Measurements from ENCODE around the gene GGT1. TPM values are rescaled to one million over a fixed set of nuclear protein-coding genes. Genes with fewer than 3 reads are reported as not detected.
A peak's percentile ranks its signal among the peaks of the same experiment; 100 is the strongest.
"Not testable (repeated sequence)": the region's sequence is repeated elsewhere in the genome, so short reads cannot be mapped to it uniquely, and the experiment has no call there.

Gene GGT1
- total and polyA plus RNA-seq, 5 donors from 2014 or later: 12.9 to 23.4 (median 16.8) TPM

- not testable (repeated sequence) for H3K36me3 Mint-ChIP-seq; ATAC-seq (ENCODE audit: low read depth in 2 of 2); DNase-seq; H3K9me3 Mint-ChIP-seq; H3K27ac ChIP-seq (ENCODE audit: insufficient read depth, low read length, poor library complexity, severe bottlenecking); H3K4me1 ChIP-seq (ENCODE audit: control insufficient read depth, insufficient read depth, low read length, poor library complexity, severe bottlenecking); H3K4me3 Mint-ChIP-seq; H3K27me3 Mint-ChIP-seq; H3K27ac Mint-ChIP-seq; H3K27me3 ChIP-seq (ENCODE audit: control insufficient read depth, insufficient read depth, low read length); H3K36me3 ChIP-seq (ENCODE audit: control insufficient read depth, insufficient read depth, low read length); H3K4me1 Mint-ChIP-seq; H3K9me3 ChIP-seq (ENCODE audit: control insufficient read depth in 2 of 2, low read length in 2 of 2); H3K4me3 ChIP-seq (ENCODE audit: low read depth, low read length)
Measured at GRCh38 chr22:24629069-24629468, 26.1 kb downstream of the GGT1 start.

GRCh38 chr22:24630812-24631427, 27.9 kb downstream of the GGT1 start:
- DNase-seq; H3K27ac Mint-ChIP-seq; H3K9me3 ChIP-seq (ENCODE audit: control insufficient read depth in 2 of 2, low read length in 2 of 2); H3K36me3 ChIP-seq (ENCODE audit: control insufficient read depth, insufficient read depth, low read length); H3K27me3 Mint-ChIP-seq; H3K27ac ChIP-seq (ENCODE audit: insufficient read depth, low read length, poor library complexity, severe bottlenecking); H3K27me3 ChIP-seq (ENCODE audit: control insufficient read depth, insufficient read depth, low read length); ATAC-seq (ENCODE audit: low read depth in 2 of 2); H3K36me3 Mint-ChIP-seq; H3K4me1 ChIP-seq (ENCODE audit: control insufficient read depth, insufficient read depth, low read length, poor library complexity, severe bottlenecking); H3K4me3 Mint-ChIP-seq; H3K4me3 ChIP-seq (ENCODE audit: low read depth, low read length); H3K9me3 Mint-ChIP-seq: not testable (repeated sequence)
- H3K4me1 Mint-ChIP-seq: peaks cover 0 to 18% (median 1%) of the 10 kb centered on the region in 4 donors

GRCh38 chr22:24631430-24632122, 28.6 kb downstream of the GGT1 start:
- not testable (repeated sequence) for H3K4me3 ChIP-seq (ENCODE audit: low read depth, low read length)

GRCh38 chr22:24632642-24633041, 29.6 kb downstream of the GGT1 start:
- H3K36me3 Mint-ChIP-seq; H3K4me3 Mint-ChIP-seq; H3K36me3 ChIP-seq (ENCODE audit: control insufficient read depth, insufficient read depth, low read length); H3K27me3 ChIP-seq (ENCODE audit: control insufficient read depth, insufficient read depth, low read length); H3K4me3 ChIP-seq (ENCODE audit: low read depth, low read length); H3K9me3 Mint-ChIP-seq; H3K9me3 ChIP-seq (ENCODE audit: control insufficient read depth in 2 of 2, low read length in 2 of 2); DNase-seq; ATAC-seq (ENCODE audit: low read depth in 2 of 2); H3K4me1 ChIP-seq (ENCODE audit: control insufficient read depth, insufficient read depth, low read length, poor library complexity, severe bottlenecking); H3K27me3 Mint-ChIP-seq; H3K27ac ChIP-seq (ENCODE audit: insufficient read depth, low read length, poor library complexity, severe bottlenecking): not testable (repeated sequence)
- peaks cover 0 to 18% (median 1%) of the 10 kb centered on the region in 4 donors for H3K4me1 Mint-ChIP-seq
- peak overlapping the region in 2 of 3 donors; percentile 71 to 80 for H3K27ac Mint-ChIP-seq

More at GRCh38 chr22:24631430-24632122, 28.6 kb downstream of the GGT1 start:
- H3K9me3 ChIP-seq (ENCODE audit: control insufficient read depth in 2 of 2, low read length in 2 of 2); H3K36me3 ChIP-seq (ENCODE audit: control insufficient read depth, insufficient read depth, low read length); H3K4me1 ChIP-seq (ENCODE audit: control insufficient read depth, insufficient read depth, low read length, poor library complexity, severe bottlenecking); H3K4me3 Mint-ChIP-seq; H3K27ac ChIP-seq (ENCODE audit: insufficient read depth, low read length, poor library complexity, severe bottlenecking); ATAC-seq (ENCODE audit: low read depth in 2 of 2); H3K9me3 Mint-ChIP-seq; H3K36me3 Mint-ChIP-seq; H3K27me3 ChIP-seq (ENCODE audit: control insufficient read depth, insufficient read depth, low read length); H3K27ac Mint-ChIP-seq; H3K27me3 Mint-ChIP-seq; DNase-seq: not testable (repeated sequence)
- H3K4me1 Mint-ChIP-seq: peaks cover 0 to 18% (median 1%) of the 10 kb centered on the region in 4 donors

- not testable (repeated sequence) for H3K36me3 ChIP-seq (ENCODE audit: control insufficient read depth, insufficient read depth, low read length); H3K27me3 ChIP-seq (ENCODE audit: control insufficient read depth, insufficient read depth, low read length); ATAC-seq (ENCODE audit: low read depth in 2 of 2); DNase-seq; H3K4me1 ChIP-seq (ENCODE audit: control insufficient read depth, insufficient read depth, low read length, poor library complexity, severe bottlenecking); H3K4me3 Mint-ChIP-seq; H3K36me3 Mint-ChIP-seq; H3K27me3 Mint-ChIP-seq; H3K9me3 ChIP-seq (ENCODE audit: control insufficient read depth in 2 of 2, low read length in 2 of 2); H3K4me3 ChIP-seq (ENCODE audit: low read depth, low read length); H3K27ac ChIP-seq (ENCODE audit: insufficient read depth, low read length, poor library complexity, severe bottlenecking); H3K9me3 Mint-ChIP-seq
- H3K27ac Mint-ChIP-seq: peak overlapping the region in 2 of 3 donors; percentile 80
- peaks cover 0 to 18% (median 1%) of the 10 kb centered on the region in 4 donors for H3K4me1 Mint-ChIP-seq
Measured at GRCh38 chr22:24633231-24634023, 30.4 kb downstream of the GGT1 start.

GRCh38 chr22:24634776-24635389, 31.9 kb downstream of the GGT1 start:
- not testable (repeated sequence) for H3K27ac ChIP-seq (ENCODE audit: insufficient read depth, low read length, poor library complexity, severe bottlenecking); H3K36me3 ChIP-seq (ENCODE audit: control insufficient read depth, insufficient read depth, low read length); ATAC-seq (ENCODE audit: low read depth in 2 of 2); H3K4me3 ChIP-seq (ENCODE audit: low read depth, low read length); H3K4me1 ChIP-seq (ENCODE audit: control insufficient read depth, insufficient read depth, low read length, poor library complexity, severe bottlenecking); H3K9me3 Mint-ChIP-seq; H3K27ac Mint-ChIP-seq; H3K9me3 ChIP-seq (ENCODE audit: control insufficient read depth in 2 of 2, low read length in 2 of 2); H3K27me3 ChIP-seq (ENCODE audit: control insufficient read depth, insufficient read depth, low read length); H3K36me3 Mint-ChIP-seq; H3K4me3 Mint-ChIP-seq; H3K27me3 Mint-ChIP-seq
- peaks cover 0 to 18% (median 1%) of the 10 kb centered on the region in 4 donors for H3K4me1 Mint-ChIP-seq
- peak in 1 of 3 donors; percentile 25 for DNase-seq

- H3K27ac Mint-ChIP-seq; H3K4me1 ChIP-seq (ENCODE audit: control insufficient read depth, insufficient read depth, low read length, poor library complexity, severe bottlenecking); H3K9me3 Mint-ChIP-seq; H3K27me3 Mint-ChIP-seq; H3K27me3 ChIP-seq (ENCODE audit: control insufficient read depth, insufficient read depth, low read length); DNase-seq; H3K27ac ChIP-seq (ENCODE audit: insufficient read depth, low read length, poor library complexity, severe bottlenecking); H3K9me3 ChIP-seq (ENCODE audit: control insufficient read depth in 2 of 2, low read length in 2 of 2); H3K36me3 Mint-ChIP-seq; H3K4me3 ChIP-seq (ENCODE audit: low read depth, low read length); ATAC-seq (ENCODE audit: low read depth in 2 of 2); H3K36me3 ChIP-seq (ENCODE audit: control insufficient read depth, insufficient read depth, low read length); H3K4me3 Mint-ChIP-seq: not testable (repeated sequence)
- H3K4me1 Mint-ChIP-seq: peaks cover 0 to 18% (median 1%) of the 10 kb centered on the region in 4 donors
Measured at GRCh38 chr22:24636513-24636912, 33.5 kb downstream of the GGT1 start.
